ENCODE measurements around the gene ATP5MK. TPM values are rescaled to one million over a fixed set of nuclear protein-coding genes. Genes with fewer than 3 reads are reported as not detected.
"Not testable (repeated sequence)": the region's sequence is repeated elsewhere in the genome, so short reads cannot be mapped to it uniquely, and the experiment has no call there.

ATP5MK gene
- total RNA-seq, 1 experiment from 2014 or later, result 111 TPM

- no peak overlapping the region for H3K4me3 ChIP-seq (ENCODE audit: low read length)
- ATAC-seq, result no peak
- POLR2A ChIA-PET (ENCODE audit: unreplicated experiment), result no interaction called here
These were observed 22.7 kb downstream of the ATP5MK start for GRCh38 chr10:103373544-103373943.

GRCh38 chr10:103367782-103368518 is 28.3 kb downstream of the ATP5MK start, which contains the start of gene TAF5:
Gene TAF5, plus strand, starts transcription at chr10:103367976. Its CDS starts 14 bp downstream, at chr10:103367990.
- peak within 1 kb of the TSS; percentile 80 for H3K9ac ChIP-seq (ENCODE audit: low read length)
- H3K9me3 ChIP-seq (ENCODE audit: low read length), result no peaks in the 10 kb centered on the region
- peaks cover 36% of the 10 kb centered on the region for H3K79me2 ChIP-seq (ENCODE audit: low read length)
- no peaks in the 10 kb centered on the region for H4K20me1 ChIP-seq (ENCODE audit: low read length)
- no peak for TF ChIP-seq EZH2phosphoT487 (IDR thresholded peaks at IDR 0.05; ENCODE audit: borderline replicate concordance, low read length)
- TF ChIP-seq, protein P1, sequence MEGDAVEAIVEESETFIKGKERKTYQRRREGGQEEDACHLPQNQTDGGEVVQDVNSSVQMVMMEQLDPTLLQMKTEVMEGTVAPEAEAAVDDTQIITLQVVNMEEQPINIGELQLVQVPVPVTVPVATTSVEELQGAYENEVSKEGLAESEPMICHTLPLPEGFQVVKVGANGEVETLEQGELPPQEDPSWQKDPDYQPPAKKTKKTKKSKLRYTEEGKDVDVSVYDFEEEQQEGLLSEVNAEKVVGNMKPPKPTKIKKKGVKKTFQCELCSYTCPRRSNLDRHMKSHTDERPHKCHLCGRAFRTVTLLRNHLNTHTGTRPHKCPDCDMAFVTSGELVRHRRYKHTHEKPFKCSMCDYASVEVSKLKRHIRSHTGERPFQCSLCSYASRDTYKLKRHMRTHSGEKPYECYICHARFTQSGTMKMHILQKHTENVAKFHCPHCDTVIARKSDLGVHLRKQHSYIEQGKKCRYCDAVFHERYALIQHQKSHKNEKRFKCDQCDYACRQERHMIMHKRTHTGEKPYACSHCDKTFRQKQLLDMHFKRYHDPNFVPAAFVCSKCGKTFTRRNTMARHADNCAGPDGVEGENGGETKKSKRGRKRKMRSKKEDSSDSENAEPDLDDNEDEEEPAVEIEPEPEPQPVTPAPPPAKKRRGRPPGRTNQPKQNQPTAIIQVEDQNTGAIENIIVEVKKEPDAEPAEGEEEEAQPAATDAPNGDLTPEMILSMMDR (conservative IDR thresholded peaks at IDR 0.05; ENCODE audit: low read depth, low read length), result no peak
- TF ChIP-seq EZH2 (IDR thresholded peaks at IDR 0.05; ENCODE audit: low read length, unreplicated experiment), result no peak
- peak within 1 kb of the TSS; percentile 93 for H3K4me3 ChIP-seq (ENCODE audit: low read length)
- BruUV-seq (replicated peaks), result no TSS peak
- no peaks in the 10 kb centered on the region for H3F3A ChIP-seq (ENCODE audit: low read length, unreplicated experiment)
- intact Hi-C loops (cut with micrococcal nuclease), result no loop called here
- ChIA-PET POLR2A (ENCODE audit: unreplicated experiment) (no interaction called here), CTCF (no interaction called here)
- H3K27ac ChIP-seq (ENCODE audit: low read length), result peak within 1 kb of the TSS; percentile 59
- DNase-seq (peak; percentile 90), ATAC-seq (peak; percentile 57)
- H3K9me2 ChIP-seq (replicated peaks; ENCODE audit: low read length), result no peaks in the 10 kb centered on the region
- H3K27me3 ChIP-seq (ENCODE audit: low read length), result no peaks in the 10 kb centered on the region
- no peaks in the 10 kb centered on the region for H3K36me3 ChIP-seq (ENCODE audit: low read depth, low read length)
- peak within 1 kb of the TSS; percentile 95 for H3K4me2 ChIP-seq (ENCODE audit: low read length)
- H2AFZ ChIP-seq (ENCODE audit: low read length), result peak within 1 kb of the TSS; percentile 80
- peaks cover 20% of the 10 kb centered on the region for H3K4me1 ChIP-seq (ENCODE audit: insufficient read depth, low read length)

More at GRCh38 chr10:103373544-103373943, 22.7 kb downstream of the ATP5MK start:
- no TSS peak for BruUV-seq (replicated peaks)
- H3K9ac ChIP-seq (ENCODE audit: low read length), result no peak overlapping the region
- H3K9me2 ChIP-seq (replicated peaks; ENCODE audit: low read length), result no peaks in the 10 kb centered on the region
- H3F3A ChIP-seq (ENCODE audit: low read length, unreplicated experiment), result no peaks in the 10 kb centered on the region
- intact Hi-C loops (cut with micrococcal nuclease), result no loop called here
- no peaks in the 10 kb centered on the region for H3K9me3 ChIP-seq (ENCODE audit: low read length)
- no peak overlapping the region for H3K27ac ChIP-seq (ENCODE audit: low read length)
- TF ChIP-seq EZH2phosphoT487 (IDR thresholded peaks at IDR 0.05; ENCODE audit: borderline replicate concordance, low read length) (no peak), EZH2 (IDR thresholded peaks at IDR 0.05; ENCODE audit: low read length, unreplicated experiment) (no peak)
- TF ChIP-seq, protein P1 (conservative IDR thresholded peaks at IDR 0.05; ENCODE audit: low read depth, low read length), result no peak
- H3K4me1 ChIP-seq (ENCODE audit: insufficient read depth, low read length), result peaks cover 20% of the 10 kb centered on the region
- CTCF ChIA-PET, result no interaction called here
- H3K79me2 ChIP-seq (ENCODE audit: low read length), result peaks cover 36% of the 10 kb centered on the region
- no peak overlapping the region for H2AFZ ChIP-seq (ENCODE audit: low read length)
- no peaks in the 10 kb centered on the region for H4K20me1 ChIP-seq (ENCODE audit: low read length)
- H3K36me3 ChIP-seq (ENCODE audit: low read depth, low read length), result peaks cover 8% of the 10 kb centered on the region
- no peak overlapping the region for H3K4me2 ChIP-seq (ENCODE audit: low read length)
- H3K27me3 ChIP-seq (ENCODE audit: low read length), result no peaks in the 10 kb centered on the region
- no peak for DNase-seq

DNA sequence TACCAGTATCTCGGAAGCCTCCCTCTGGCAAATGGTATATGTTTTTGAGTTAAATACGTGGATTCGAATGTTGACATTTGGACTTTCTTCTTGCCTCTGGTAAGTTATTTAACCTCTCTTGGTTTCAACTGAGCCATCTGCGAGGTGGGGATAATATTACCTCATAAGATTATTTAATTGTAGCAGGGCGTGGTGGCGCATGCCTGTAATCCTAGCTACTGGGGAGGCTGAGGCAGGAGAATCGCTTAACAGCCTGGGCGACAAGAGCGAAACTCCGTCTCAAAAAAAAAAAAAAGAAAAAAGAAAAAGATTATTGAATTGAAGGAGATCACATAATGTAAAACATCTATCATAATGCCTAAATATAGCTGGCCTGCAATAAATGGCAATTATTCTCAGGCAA is 28.9 kb downstream of the ATP5MK start:
- Histone ChIP-seq H4K20me1 (ENCODE audit: low read length) (no peaks in the 10 kb centered on the region), H3K79me2 (ENCODE audit: low read length) (peaks cover 36% of the 10 kb centered on the region), H3K4me1 (ENCODE audit: insufficient read depth, low read length) (peaks cover 20% of the 10 kb centered on the region), H3K36me3 (ENCODE audit: low read depth, low read length) (no peaks in the 10 kb centered on the region), H3K27ac (ENCODE audit: low read length) (peak overlapping the region; percentile 59), H2AFZ (ENCODE audit: low read length) (peak overlapping the region; percentile 80), H3K4me3 (ENCODE audit: low read length) (peak overlapping the region; percentile 93), H3K9ac (ENCODE audit: low read length) (peak overlapping the region; percentile 80), H3K9me3 (ENCODE audit: low read length) (no peaks in the 10 kb centered on the region), H3F3A (ENCODE audit: low read length, unreplicated experiment) (no peaks in the 10 kb centered on the region), H3K27me3 (ENCODE audit: low read length) (no peaks in the 10 kb centered on the region), H3K4me2 (ENCODE audit: low read length) (peak overlapping the region; percentile 95), H3K9me2 (replicated peaks; ENCODE audit: low read length) (no peaks in the 10 kb centered on the region)
- ATAC-seq (no peak), DNase-seq (no peak)
- CTCF ChIA-PET, result no interaction called here
- BruUV-seq (replicated peaks), result TSS peak; percentile 99
- TF ChIP-seq, protein P1 (conservative IDR thresholded peaks at IDR 0.05; ENCODE audit: low read depth, low read length), result no peak
- TF ChIP-seq EZH2 (IDR thresholded peaks at IDR 0.05; ENCODE audit: low read length, unreplicated experiment), result no peak
- no peak for TF ChIP-seq EZH2phosphoT487 (IDR thresholded peaks at IDR 0.05; ENCODE audit: borderline replicate concordance, low read length)
- POLR2A ChIA-PET (ENCODE audit: unreplicated experiment), result no interaction called here
- intact Hi-C loops (cut with micrococcal nuclease), result no loop called here

GRCh38 chr10:103360791-103361190 is 35.5 kb downstream of the ATP5MK start:
- H2AFZ ChIP-seq (ENCODE audit: low read length); H3K4me2 ChIP-seq (ENCODE audit: low read length); CTCF ChIA-PET; H3K4me3 ChIP-seq (ENCODE audit: low read length); ATAC-seq; H4K20me1 ChIP-seq (ENCODE audit: low read length); H3K27ac ChIP-seq (ENCODE audit: low read length); H3K4me1 ChIP-seq (ENCODE audit: insufficient read depth, low read length); H3K9me2 ChIP-seq (replicated peaks; ENCODE audit: low read length); POLR2A ChIA-PET (ENCODE audit: unreplicated experiment); H3K27me3 ChIP-seq (ENCODE audit: low read length); H3K9me3 ChIP-seq (ENCODE audit: low read length); H3F3A ChIP-seq (ENCODE audit: low read length, unreplicated experiment); H3K9ac ChIP-seq (ENCODE audit: low read length); BruUV-seq (replicated peaks); intact Hi-C loops (cut with micrococcal nuclease); H3K36me3 ChIP-seq (ENCODE audit: low read depth, low read length); H3K79me2 ChIP-seq (ENCODE audit: low read length): not testable (repeated sequence)
- peak; percentile 51 for DNase-seq

Data from PC-3 (cell line).